ENCODE measurements around the gene RPRD1B.

RPRD1B gene, protein sequence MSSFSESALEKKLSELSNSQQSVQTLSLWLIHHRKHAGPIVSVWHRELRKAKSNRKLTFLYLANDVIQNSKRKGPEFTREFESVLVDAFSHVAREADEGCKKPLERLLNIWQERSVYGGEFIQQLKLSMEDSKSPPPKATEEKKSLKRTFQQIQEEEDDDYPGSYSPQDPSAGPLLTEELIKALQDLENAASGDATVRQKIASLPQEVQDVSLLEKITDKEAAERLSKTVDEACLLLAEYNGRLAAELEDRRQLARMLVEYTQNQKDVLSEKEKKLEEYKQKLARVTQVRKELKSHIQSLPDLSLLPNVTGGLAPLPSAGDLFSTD

GRCh38 chr20:38033330-38034107 is at the start of gene RPRD1B, which contains the start of gene TTI1:
Gene RPRD1B, plus strand, starts transcription at chr20:38033746. Its CDS starts 202 bp downstream, at chr20:38033948.
Gene TTI1, minus strand, starts transcription at chr20:38033456. Its CDS starts 19,640 bp downstream, at chr20:38013816.
- peak; percentile 85 for DNase-seq

GRCh38 chr20:37984018-37984785 is 49.3 kb upstream of the RPRD1B start:
- no peak for DNase-seq

DNA sequence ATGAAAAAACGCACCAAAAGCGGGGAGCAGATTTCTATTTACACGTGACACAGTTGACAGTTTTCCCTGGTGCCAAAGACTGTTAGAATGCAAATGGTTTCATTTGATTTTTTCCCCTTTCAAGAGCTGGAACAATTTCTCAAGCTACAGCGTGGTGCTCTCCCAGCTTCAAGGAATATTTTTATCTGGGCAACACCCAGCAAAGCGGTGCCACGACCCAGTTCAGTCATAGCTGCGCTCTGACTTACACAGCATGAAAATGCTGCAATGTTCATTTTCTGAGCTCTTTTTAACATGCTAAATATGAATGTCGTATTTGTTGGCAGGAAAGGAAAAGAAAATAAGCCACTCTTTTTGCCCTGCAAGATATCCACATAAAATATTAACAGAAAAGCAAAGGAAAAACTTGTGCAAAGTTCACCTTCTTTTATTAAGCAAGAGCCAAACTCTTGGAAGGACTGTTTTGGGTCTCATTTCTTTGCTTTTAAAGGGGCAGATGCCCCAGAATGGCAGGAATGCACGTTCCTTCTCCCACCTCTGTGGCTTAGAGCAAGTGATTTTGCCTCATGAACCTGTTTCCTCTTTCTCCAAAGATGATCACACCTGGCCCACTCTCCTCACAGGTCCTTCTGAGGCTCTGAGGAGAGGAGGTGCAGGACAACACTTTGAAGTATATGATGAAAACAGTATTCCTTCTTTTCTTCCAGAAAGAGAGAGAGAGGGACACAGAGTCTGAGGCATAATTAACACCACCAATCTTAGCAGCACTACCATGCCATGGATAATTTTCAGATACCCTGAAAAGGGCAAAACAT is 47.3 kb upstream of the RPRD1B start:
- no peak for DNase-seq

DNA sequence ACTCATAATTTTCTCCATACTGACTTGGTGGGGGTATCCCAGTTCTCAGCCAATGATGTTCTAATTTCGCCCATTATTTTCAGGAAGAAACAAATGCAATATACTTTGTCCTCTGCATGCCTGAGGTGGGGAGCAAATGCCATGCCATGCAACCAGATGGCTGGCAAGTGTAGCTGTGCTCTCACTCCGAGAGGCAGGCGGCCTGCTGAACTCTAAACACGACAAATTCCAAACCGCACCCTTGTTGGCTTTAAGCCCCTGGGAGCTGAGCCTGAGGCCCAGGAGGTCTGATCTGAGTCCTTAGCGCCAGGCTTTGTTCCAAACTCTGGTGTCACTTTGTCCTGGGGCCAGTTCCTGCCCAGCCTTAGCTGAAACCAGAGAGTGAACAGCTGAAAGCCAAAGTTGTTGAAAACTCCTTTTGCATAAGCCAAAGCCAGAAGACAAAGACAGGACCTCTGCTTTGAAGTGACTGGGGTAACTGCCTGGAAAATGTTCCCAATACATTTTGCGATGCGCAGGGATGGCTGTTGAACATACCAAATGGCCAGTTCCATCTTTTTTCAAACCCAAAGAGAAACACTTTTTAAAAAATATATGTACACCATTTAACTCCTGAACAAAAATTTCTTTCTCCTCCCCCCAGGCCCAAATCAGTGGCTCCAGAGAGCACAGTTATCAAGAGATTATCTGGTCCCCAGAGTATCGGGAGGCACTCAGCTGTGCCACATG is 46.5 kb upstream of the RPRD1B start:
- no peak for DNase-seq

DNA sequence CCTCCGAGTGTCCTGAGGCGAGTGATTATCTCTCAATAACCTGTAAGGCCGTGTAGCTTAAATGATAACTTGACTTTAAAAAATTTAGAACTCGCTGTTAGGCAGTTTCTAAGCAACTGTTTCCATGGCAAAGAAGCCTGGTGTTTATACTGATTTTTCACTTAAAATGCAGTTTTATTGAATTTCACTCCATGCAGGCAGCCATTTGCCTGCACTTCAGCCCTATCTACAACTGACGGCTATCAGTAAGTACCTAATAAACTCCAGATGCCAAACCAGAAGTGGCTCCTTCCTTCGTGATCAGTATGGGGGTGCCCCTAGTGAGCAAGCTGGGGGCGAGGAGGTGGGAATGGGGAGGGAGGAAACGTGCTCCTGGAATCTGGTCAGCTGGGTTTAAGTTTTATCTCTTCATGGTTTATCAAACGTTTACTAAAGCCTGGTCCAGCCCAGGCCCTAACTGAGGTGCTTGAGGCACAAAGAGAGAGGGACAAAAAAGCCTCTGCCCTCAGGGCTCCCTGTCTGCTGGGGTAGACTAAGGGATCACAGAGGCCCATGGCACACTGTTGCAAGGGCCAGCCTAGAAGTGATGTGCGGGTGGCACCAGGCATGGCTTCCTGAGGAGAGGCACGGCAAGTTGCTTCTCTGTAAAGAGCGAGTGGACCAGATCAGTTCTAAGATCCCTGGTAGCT is 45.8 kb upstream of the RPRD1B start:
- DNase-seq, result no peak

DNA sequence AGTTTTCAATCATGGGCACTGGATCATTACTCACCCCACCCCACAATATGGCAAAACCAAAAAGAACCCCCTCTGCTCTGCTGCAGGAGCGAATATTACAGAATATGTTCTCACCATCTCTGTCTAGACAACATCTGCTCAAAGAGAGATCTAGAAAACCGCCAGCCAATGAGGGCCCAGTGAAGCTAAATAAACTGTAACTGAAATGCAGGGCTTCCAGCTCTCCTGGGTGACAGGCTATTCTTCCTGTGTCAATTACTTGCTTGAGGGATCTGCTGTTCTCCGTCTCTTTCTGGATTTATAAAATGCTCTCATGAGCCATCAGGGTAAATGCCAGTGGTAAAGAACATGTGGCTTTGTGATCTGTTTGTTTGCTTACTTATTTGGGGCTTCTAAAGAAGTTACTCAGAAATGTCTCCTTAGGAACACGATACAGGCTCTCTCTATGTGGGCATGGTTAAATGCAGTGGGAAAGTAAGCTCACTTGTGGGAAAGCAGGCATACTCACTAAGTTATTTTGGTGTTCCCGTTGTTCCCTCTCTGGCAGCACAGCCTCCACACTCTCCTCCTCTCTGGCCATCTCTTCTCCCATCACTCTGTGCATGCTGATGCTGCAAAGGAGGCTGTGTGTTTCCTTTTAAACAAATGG is 45.1 kb upstream of the RPRD1B start:
- DNase-seq, result no peak

- no peak for DNase-seq
Measured at GRCh38 chr20:37989601-37990295, 43.8 kb upstream of the RPRD1B start.

DNA sequence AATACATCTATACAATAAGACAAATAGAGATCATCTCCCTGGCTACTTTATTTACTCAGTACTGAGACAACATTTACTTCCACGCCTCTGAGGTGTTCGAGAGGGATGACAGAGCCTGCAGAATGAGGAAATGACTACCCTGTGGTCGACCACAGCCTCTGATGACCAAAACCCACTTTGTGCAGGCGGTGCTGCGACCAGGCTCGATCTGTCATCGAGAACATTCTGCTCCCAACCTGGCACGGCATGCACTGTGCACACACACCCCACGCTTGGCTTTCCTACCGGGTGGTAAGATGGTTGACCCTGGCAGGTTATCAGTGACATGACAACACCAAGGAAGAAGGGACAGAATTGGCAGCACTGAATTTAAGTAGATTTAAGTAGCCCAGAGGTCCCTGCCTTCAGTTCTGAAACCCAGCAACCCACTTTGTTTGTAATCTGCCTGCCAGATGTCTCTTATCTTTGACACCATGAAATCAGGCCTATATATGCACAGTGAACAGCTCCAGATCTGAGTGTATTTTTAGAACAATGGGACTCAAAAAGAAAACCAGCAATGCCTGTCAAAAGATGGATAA is 42.9 kb upstream of the RPRD1B start:
- no peak for DNase-seq

- no peak for DNase-seq
Measured at GRCh38 chr20:37991157-37991866, 42.2 kb upstream of the RPRD1B start.

- no peak for DNase-seq
Measured at GRCh38 chr20:37991908-37992307, 41.6 kb upstream of the RPRD1B start.

GRCh38 chr20:37992802-37993409 is 40.6 kb upstream of the RPRD1B start:
- DNase-seq, result no peak

DNA sequence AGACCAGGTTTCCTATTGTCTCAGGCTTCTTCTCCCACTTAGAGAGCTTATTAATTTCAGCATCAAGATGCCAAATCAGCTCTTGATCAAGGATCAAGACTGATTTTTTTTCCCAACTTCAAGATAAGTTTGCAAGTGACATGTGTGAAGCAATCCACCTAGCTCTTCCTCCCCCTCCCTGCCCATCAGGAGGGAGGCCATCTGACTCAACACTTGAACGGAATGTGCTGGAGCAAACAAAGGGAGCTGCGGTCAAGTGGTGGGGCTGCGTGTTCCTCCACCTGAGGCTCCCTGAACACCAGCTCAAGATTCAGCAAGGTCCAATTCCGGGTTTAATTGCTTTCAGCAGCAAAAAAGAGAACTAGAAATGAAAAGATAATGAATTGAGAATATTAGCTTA is 39.0 kb upstream of the RPRD1B start:
- DNase-seq, result no peak

- no peak for DNase-seq
Measured at GRCh38 chr20:37995856-37996605, 37.5 kb upstream of the RPRD1B start.

DNA sequence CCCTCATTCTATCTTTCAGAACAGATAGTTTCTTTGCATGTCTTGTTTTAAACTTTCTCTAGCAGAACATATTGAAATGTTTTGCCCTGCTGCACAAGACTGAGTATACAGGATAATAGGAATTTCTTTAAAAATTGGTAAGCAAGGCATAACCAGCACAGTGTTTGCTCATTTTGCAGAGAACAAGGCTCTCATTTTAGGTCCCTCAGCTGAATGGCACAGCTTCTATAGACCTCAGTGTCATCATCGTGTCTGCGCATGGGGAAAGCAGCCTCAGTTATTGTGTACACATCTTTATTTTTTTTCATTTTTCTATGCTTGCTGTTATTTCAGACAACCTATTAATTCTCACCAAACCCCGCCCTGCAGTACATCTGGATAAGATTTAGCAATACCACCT is 36.0 kb upstream of the RPRD1B start:
- no peak for DNase-seq

GRCh38 chr20:37999526-38000263 is 33.9 kb upstream of the RPRD1B start:
- no peak for DNase-seq

GRCh38 chr20:38000293-38000692 is 33.3 kb upstream of the RPRD1B start:
- DNase-seq, result no peak
